ENCODE results near the gene GRB2.
"Not testable (repeated sequence)": the region's sequence is repeated elsewhere in the genome, so short reads cannot be mapped to it uniquely, and the experiment has no call there.

The GRB2 gene

GRCh38 chr17:75371981-75372380, 33.5 kb downstream of the GRB2 start:
- Histone ChIP-seq H3K27ac (ENCODE audit: poor library complexity, severe bottlenecking) (no peak overlapping the region), H3K9me3 (ENCODE audit: severe bottlenecking) (no peaks in the 10 kb centered on the region), H3K4me3 (ENCODE audit: severe bottlenecking) (no peak overlapping the region), H3K27me3 (ENCODE audit: insufficient read depth, poor library complexity, severe bottlenecking) (no peaks in the 10 kb centered on the region), H3K36me3 (ENCODE audit: low read depth) (peaks cover 10% of the 10 kb centered on the region), H3K4me1 (ENCODE audit: insufficient read depth, poor library complexity, severe bottlenecking) (peaks cover 7% of the 10 kb centered on the region)
- TF ChIP-seq CTCF (IDR thresholded peaks at IDR 0.05; ENCODE audit: poor library complexity, severe bottlenecking), result no peak
- DNase-seq (ENCODE audit: low spot score) (no peak), ATAC-seq (ENCODE audit: low read depth) (no peak)

DNA sequence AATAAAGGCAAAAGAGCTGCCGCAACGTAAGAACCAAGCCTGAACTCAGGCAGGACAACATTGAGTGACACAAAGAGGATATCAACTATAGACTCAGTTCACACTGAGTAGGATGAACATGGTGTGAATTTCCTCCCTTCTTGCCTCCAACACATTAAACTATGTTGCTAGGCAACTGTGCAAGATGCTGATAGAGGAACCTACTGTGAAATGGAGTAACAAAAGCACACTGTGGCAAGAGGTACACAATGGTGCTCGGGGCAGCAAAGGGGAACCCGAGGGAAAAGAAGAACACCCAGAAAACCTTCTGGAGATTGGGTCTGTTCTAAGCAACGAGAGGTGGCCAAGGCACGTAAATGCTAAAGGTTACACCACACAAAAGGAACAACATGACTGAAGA, 34.1 kb downstream of the GRB2 start:
- Histone ChIP-seq H3K9me3 (ENCODE audit: severe bottlenecking) (no peaks in the 10 kb centered on the region), H3K36me3 (ENCODE audit: low read depth) (peaks cover 7% of the 10 kb centered on the region), H3K4me1 (ENCODE audit: insufficient read depth, poor library complexity, severe bottlenecking) (peaks cover 12% of the 10 kb centered on the region), H3K27ac (ENCODE audit: poor library complexity, severe bottlenecking) (no peak overlapping the region), H3K27me3 (ENCODE audit: insufficient read depth, poor library complexity, severe bottlenecking) (no peaks in the 10 kb centered on the region), H3K4me3 (ENCODE audit: severe bottlenecking) (no peak overlapping the region)
- TF ChIP-seq CTCF (IDR thresholded peaks at IDR 0.05; ENCODE audit: poor library complexity, severe bottlenecking), result no peak
- ATAC-seq (ENCODE audit: low read depth), result no peak
- DNase-seq (ENCODE audit: low spot score), result no peak

GRCh38 chr17:75370286-75370915, 35.1 kb downstream of the GRB2 start:
- no peak for TF ChIP-seq CTCF (IDR thresholded peaks at IDR 0.05; ENCODE audit: poor library complexity, severe bottlenecking)
- Histone ChIP-seq H3K9me3 (ENCODE audit: severe bottlenecking) (no peaks in the 10 kb centered on the region), H3K4me3 (ENCODE audit: severe bottlenecking) (no peak overlapping the region), H3K27ac (ENCODE audit: poor library complexity, severe bottlenecking) (no peak overlapping the region), H3K36me3 (ENCODE audit: low read depth) (peaks cover 5% of the 10 kb centered on the region), H3K4me1 (ENCODE audit: insufficient read depth, poor library complexity, severe bottlenecking) (peaks cover 21% of the 10 kb centered on the region), H3K27me3 (ENCODE audit: insufficient read depth, poor library complexity, severe bottlenecking) (no peaks in the 10 kb centered on the region)
- ATAC-seq (ENCODE audit: low read depth), result no peak
- DNase-seq (ENCODE audit: low spot score), result no peak

DNA sequence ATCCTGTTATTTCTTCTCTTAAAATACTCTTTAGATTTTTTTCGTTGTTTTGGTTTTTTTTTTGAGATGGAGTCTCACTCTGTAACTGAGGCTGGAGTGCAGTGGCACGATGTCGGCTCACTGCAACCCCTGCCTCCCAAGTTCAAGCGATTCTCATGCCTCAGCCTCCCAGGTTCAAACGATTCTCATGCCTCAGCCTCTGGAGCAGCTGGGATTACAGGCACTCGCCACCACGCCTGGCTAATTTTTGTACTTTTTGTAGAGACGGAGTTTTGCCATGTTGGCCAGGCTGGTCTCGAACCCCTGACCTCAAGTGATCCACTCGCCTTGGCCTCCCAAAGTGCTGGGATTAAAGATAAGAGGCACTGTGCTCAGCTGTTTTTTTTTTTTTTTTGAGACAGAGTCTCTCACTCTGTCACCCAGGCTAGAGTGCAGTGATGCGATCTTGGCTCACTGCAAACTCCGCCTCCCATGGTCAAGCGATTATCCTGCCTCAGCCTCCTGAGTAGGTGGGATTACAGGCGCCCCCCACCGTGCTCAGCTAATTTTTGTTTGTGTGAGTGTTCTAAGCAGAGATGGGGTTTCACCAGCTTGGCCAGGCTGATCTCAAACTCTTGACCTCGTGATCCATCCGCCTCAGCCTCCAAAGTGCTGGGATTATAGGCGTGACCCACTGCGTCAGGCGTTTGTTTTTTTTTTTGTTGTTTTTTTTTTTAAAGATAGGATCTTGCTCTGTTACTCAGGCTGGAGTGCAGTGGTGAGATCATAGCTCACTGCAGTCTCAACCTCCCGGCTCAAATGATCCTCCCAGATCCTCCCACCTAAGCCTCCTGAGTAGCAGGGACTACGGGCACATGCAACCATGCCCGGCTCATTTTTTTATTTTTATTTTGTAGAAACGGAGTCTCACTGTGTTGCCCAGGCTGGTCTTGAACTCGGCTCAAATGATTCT, 37.4 kb downstream of the GRB2 start:
- peaks cover 40% of the 10 kb centered on the region for H3K4me1 ChIP-seq (ENCODE audit: insufficient read depth, poor library complexity, severe bottlenecking)
- not testable (repeated sequence) for H3K9me3 ChIP-seq (ENCODE audit: severe bottlenecking); H3K27ac ChIP-seq (ENCODE audit: poor library complexity, severe bottlenecking); H3K27me3 ChIP-seq (ENCODE audit: insufficient read depth, poor library complexity, severe bottlenecking); DNase-seq (ENCODE audit: low spot score); H3K36me3 ChIP-seq (ENCODE audit: low read depth); ATAC-seq (ENCODE audit: low read depth); H3K4me3 ChIP-seq (ENCODE audit: severe bottlenecking)

DNA sequence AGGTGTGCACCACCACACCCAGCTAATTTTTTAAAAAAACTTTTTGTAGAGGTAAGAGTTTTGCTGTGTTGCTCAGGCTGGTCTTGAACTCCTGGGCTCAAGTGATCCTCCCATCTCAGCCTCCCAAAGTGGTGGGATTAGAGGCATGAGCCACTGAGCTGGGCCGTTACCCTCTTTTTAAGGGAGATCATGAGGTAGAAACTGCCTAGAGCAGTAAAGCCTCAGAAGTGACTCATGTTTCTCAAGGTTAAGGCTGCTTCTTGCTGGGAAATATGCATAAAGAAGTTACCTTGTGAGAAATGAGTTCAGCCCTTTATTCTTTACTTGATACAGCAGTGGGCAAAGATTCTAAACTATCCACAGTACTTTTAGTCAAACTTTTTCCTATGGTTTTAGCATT, 38.2 kb downstream of the GRB2 start:
- Histone ChIP-seq H3K4me1 (ENCODE audit: insufficient read depth, poor library complexity, severe bottlenecking) (peaks cover 41% of the 10 kb centered on the region), H3K27ac (ENCODE audit: poor library complexity, severe bottlenecking) (no peak overlapping the region), H3K9me3 (ENCODE audit: severe bottlenecking) (no peaks in the 10 kb centered on the region), H3K27me3 (ENCODE audit: insufficient read depth, poor library complexity, severe bottlenecking) (no peaks in the 10 kb centered on the region), H3K4me3 (ENCODE audit: severe bottlenecking) (no peak overlapping the region), H3K36me3 (ENCODE audit: low read depth) (no peaks in the 10 kb centered on the region; the same call in 1 of the 2 replicates)
- TF ChIP-seq CTCF (IDR thresholded peaks at IDR 0.05; ENCODE audit: poor library complexity, severe bottlenecking), result no peak
- peak; percentile 63 for ATAC-seq (ENCODE audit: low read depth)
- no peak for DNase-seq (ENCODE audit: low spot score)
